ENCODE data around the gene SPCS1. TPM values are rescaled to one million over a fixed set of nuclear protein-coding genes. Genes with fewer than 3 reads are reported as not detected.
"Not testable (repeated sequence)": the region's sequence is repeated elsewhere in the genome, so short reads cannot be mapped to it uniquely, and the experiment has no call there.

Gene SPCS1
- total RNA-seq, 2 donors from 2014 or later = 74.4 to 92.4 TPM

DNA sequence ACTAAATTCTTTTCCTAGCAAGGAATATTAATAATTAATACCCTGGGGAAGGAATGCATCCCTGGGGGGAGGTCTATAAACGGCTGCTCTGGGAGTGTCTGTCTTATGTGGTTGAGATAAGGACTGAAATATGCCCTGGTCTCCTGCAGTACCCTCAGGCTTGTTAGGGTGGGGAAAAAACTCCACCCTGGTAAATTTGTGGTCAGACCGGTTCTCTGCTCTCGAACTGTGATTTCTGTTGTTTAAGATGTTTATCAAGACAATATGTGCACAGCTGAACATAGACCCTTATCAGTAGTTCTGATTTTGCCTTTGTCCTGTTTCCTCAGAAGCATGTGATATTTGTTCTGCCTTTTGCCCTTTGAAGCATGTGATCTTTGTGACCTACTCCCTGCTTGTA, 22.8 kb downstream of the SPCS1 start:
- H3K27me3 Mint-ChIP-seq; ATAC-seq; H3K27ac Mint-ChIP-seq; H3K4me3 Mint-ChIP-seq; DNase-seq (ENCODE audit: low spot score); H3K4me1 Mint-ChIP-seq (ENCODE audit: low read depth in 2 of 2); H3K9me3 Mint-ChIP-seq: not testable (repeated sequence)
- H3K36me3 Mint-ChIP-seq = peaks cover 43% of the 10 kb centered on the region

DNA sequence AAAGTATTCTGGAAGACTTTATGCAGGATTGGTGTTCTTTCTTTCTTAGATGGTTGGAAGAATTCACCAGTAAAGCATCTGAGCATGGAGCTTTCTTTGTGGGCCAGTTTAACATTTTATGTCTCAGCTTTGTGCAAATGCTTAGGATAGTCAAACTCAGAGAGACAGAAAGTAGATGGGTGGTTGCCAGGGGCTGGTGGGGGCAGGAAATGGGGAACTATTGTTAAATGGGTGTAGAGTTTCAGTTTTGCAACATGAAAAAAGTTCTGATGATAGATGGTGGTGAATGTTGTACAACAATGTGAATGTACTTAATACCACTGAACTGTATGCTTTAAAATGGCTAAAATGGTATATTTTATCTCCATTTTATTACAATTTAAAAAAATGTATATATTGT, 24.8 kb downstream of the SPCS1 start:
- ATAC-seq (no peak), DNase-seq (ENCODE audit: low spot score) (no peak)
- Mint-ChIP-seq H3K9me3 (peaks cover 3% of the 10 kb centered on the region), H3K27me3 (no peaks in the 10 kb centered on the region), H3K4me1 (ENCODE audit: low read depth in 2 of 2) (peaks cover 8 to 9% of the 10 kb centered on the region in 2 donors), H3K27ac (peak overlapping the region in 1 of 2 donors; percentile 13), H3K4me3 (no peak overlapping the region), H3K36me3 (peaks cover 47% of the 10 kb centered on the region)

DNA sequence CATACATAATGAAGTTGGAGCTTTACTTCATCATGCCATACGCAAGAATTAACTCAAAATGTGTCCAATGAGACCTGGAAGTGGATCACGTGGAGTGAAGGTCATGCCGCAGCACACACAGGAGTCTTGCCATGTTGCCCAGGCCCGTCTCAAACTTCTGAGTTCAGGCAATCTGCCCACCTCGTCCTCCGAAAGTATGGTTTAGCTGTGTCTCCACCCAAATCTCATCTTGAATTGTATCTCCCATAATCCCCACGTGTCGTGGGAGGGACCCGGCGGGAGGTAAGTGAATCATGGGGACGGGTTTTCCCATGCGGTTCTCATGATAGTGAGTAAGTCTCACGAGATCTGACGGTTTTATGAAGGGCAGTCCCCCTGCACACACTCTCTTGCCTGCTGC, 25.7 kb downstream of the SPCS1 start:
- Mint-ChIP-seq H3K27ac (no peak overlapping the region), H3K4me1 (ENCODE audit: low read depth in 2 of 2) (peaks cover 8 to 9% of the 10 kb centered on the region in 2 donors), H3K9me3 (peaks cover 3% of the 10 kb centered on the region), H3K27me3 (no peaks in the 10 kb centered on the region), H3K36me3 (peaks cover 50% of the 10 kb centered on the region), H3K4me3 (no peak overlapping the region)
- ATAC-seq = no peak
- no peak for DNase-seq (ENCODE audit: low spot score)

DNA sequence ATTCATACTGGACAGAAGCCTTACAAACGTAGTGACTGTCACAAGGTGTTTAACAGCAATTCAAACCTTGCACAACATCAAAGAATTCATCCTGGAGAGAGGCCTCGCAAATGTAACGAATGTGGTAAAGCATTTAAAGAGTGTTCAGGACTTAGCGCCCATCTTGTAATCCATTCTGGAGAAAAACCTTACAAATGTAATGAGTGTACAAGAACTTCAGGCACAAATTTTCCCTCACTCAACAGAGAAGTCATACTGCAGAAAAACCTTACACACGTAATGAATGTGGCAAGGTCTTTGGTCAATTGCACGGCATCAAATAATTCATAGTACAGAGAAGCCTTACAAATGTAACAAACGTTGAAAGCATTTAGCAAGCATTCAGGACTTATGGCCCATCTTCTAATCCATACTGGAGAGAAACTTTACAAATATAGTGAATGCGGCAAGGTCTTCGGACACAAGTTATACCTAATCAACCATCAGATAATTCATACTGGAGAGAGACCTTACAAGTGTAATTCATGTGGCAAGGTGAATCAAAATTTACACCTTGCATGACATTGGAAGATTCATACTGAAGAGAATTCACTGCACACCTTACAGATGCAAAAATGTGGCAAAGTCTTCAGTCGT, 27.5 kb downstream of the SPCS1 start:
- ATAC-seq (no peak), DNase-seq (ENCODE audit: low spot score) (no peak)
- H3K36me3 Mint-ChIP-seq = peaks cover 50% of the 10 kb centered on the region
- peaks cover 3% of the 10 kb centered on the region for H3K9me3 Mint-ChIP-seq
- no peaks in the 10 kb centered on the region for H3K27me3 Mint-ChIP-seq
- no peak overlapping the region for H3K4me3 Mint-ChIP-seq
- H3K27ac Mint-ChIP-seq = no peak overlapping the region
- peaks cover 8 to 9% of the 10 kb centered on the region in 2 donors for H3K4me1 Mint-ChIP-seq (ENCODE audit: low read depth in 2 of 2)

DNA sequence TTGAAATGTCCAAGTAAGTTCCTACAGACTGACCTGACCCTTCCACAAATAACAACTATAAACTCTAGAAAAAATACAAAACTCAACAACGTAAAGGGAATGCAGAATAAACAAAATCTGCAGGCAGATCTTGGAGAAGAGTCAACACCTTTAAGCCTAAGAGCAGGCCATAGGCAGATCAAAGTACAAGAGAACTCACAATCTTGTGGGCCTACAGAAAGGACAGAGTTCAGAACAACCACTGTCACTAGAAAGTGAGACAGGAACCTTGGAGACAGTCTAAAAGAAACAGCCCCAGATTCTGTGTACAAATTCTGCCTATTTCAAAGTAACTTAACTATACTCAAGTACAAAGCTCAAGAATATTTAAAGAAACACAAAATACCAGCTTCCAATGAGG, 33.8 kb downstream of the SPCS1 start:
- DNase-seq (ENCODE audit: low spot score) (no peak), ATAC-seq (no peak)
- Mint-ChIP-seq H3K4me1 (ENCODE audit: low read depth in 2 of 2) (no peaks in the 10 kb centered on the region), H3K36me3 (peaks cover 11% of the 10 kb centered on the region), H3K4me3 (no peak overlapping the region), H3K27ac (no peak overlapping the region), H3K9me3 (no peaks in the 10 kb centered on the region), H3K27me3 (no peaks in the 10 kb centered on the region)

DNA sequence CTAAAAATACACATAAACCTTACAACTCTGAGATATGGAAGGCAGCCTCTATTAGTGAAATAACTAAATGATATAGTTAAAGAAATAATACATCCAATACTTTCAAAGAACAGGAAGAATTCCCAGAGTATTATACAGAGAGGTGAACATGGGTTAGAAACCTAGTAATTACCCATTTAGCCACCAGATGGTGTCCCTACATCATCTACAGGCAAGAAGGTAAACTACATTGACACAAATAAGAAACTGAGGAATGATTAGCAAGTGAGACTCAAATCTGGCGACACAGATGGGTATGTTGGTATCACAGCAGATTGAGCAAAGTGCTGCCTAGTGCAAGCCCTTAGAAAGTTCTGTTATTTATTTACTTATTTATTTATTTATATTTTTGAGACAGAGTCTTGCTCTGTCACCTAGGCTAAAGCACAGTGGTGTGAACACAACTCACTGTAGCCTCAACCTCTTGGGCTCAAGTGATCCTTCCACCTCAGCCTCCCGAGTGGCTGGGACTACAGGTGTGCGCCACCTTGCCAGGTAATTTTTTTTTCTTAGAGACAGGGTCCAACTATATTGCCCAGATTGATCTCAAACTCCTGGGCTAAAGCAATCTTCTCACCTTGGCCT, 36.6 kb downstream of the SPCS1 start:
- Mint-ChIP-seq H3K4me1 (ENCODE audit: low read depth in 2 of 2) (no peaks in the 10 kb centered on the region), H3K9me3 (no peaks in the 10 kb centered on the region), H3K36me3 (peaks cover 12% of the 10 kb centered on the region), H3K4me3 (no peak overlapping the region), H3K27ac (no peak overlapping the region), H3K27me3 (no peaks in the 10 kb centered on the region)
- no peak for ATAC-seq
- no peak for DNase-seq (ENCODE audit: low spot score)

DNA sequence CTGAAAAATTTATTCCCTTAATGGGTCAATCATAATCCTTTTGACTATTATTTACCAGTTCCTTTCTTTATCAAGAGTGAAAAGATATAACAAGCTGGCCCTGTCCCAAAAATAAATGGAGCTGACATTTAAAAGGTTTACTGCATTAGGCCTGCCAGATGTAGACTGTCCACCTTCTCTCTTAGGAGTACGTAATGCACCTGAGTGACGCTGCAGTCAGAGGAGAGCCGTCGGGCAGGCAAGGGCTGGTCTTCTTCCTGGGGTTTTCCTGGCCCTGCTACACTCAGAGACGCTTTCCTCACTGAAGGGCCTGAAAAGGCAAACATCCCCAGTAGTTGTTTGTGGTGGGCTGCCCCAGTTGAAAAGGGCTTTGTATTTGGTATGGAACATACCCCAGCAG, 37.2 kb downstream of the SPCS1 start:
- ATAC-seq = no peak
- H3K36me3 Mint-ChIP-seq = peaks cover 12% of the 10 kb centered on the region
- no peak overlapping the region for H3K4me3 Mint-ChIP-seq
- H3K27ac Mint-ChIP-seq = no peak overlapping the region
- no peak for DNase-seq (ENCODE audit: low spot score)
- H3K27me3 Mint-ChIP-seq = no peaks in the 10 kb centered on the region
- H3K9me3 Mint-ChIP-seq = no peaks in the 10 kb centered on the region
- no peaks in the 10 kb centered on the region for H3K4me1 Mint-ChIP-seq (ENCODE audit: low read depth in 2 of 2)

DNA sequence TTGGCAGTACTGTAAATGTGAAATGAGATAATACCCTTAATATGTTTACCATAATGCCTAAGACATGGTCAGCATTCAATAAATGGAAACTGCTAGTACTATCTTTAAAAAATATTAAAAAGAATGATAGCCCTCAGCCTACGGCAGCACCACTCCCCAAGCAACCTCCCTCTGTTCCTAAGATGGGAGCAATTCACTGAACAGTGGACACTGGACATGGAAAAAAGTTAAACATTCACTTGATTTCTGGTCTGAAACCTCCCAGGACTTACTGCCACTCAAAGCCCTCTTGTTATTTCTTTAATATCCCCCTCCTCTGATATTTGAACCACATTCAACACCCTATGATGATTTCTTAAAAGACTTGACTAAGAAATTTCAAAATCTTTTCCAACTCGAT, 37.8 kb downstream of the SPCS1 start:
- H3K4me1 Mint-ChIP-seq (ENCODE audit: low read depth in 2 of 2) = no peaks in the 10 kb centered on the region
- no peaks in the 10 kb centered on the region for H3K9me3 Mint-ChIP-seq
- DNase-seq (ENCODE audit: low spot score) (no peak), ATAC-seq (no peak)
- no peak overlapping the region for H3K27ac Mint-ChIP-seq
- peaks cover 12% of the 10 kb centered on the region for H3K36me3 Mint-ChIP-seq
- H3K4me3 Mint-ChIP-seq = no peak overlapping the region
- no peaks in the 10 kb centered on the region for H3K27me3 Mint-ChIP-seq

DNA sequence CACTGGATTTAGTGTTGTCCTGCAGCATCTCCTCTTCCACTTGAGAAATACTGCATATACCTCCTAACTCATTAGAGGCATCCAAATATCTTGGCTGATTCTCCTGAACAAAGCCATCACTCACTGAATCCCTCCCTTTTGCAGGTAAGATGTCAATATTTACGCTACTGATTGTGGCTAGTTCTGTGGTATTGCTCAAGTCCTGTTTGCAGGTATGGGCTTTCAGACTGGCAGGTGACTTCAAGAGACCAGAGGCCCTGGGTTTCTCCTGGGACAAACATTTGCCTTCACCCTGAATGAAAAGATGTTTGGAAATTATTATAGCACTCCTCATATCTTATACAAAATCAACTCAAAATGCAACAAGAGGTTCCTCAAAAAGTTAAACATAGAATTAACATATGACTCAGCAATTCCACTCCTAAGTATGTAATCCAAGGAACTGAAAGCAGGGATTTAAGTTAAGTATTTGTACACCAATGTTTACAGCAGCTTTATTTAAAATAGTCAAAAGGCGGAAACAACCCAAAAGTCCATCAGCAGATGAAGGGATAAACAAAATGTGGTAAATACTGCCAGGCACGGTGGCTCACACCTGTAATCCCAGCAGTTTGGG, 46.2 kb downstream of the SPCS1 start:
- peaks cover 7% of the 10 kb centered on the region for H3K36me3 Mint-ChIP-seq
- no peak overlapping the region for H3K27ac Mint-ChIP-seq
- H3K9me3 Mint-ChIP-seq = no peaks in the 10 kb centered on the region
- H3K4me1 Mint-ChIP-seq (ENCODE audit: low read depth in 2 of 2) = no peaks in the 10 kb centered on the region
- H3K4me3 Mint-ChIP-seq = no peak overlapping the region
- no peaks in the 10 kb centered on the region for H3K27me3 Mint-ChIP-seq
- no peak for DNase-seq (ENCODE audit: low spot score)
- ATAC-seq = no peak

DNA sequence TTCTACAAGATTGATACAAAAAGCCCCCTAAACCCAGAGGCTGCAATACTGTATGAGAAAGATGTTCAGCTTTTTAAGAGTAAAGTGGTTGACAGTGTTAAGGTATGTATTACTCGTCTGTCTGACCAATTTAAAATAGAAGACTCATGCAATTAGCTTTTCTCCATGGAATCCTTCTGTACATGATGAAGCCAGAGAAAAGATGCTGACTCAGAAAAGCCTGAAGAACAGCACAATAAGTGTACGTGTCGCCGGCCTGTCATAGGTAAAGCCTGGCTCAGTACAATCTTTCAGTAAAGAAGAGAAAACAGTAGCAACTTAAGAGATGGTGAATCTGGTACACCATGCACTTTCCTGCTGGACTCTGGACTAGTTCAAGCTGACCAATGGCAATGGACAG, 48.5 kb downstream of the SPCS1 start:
- Mint-ChIP-seq H3K36me3 (peaks cover 7% of the 10 kb centered on the region), H3K4me1 (ENCODE audit: low read depth in 2 of 2) (no peaks in the 10 kb centered on the region), H3K27ac (no peak overlapping the region), H3K27me3 (no peaks in the 10 kb centered on the region), H3K9me3 (no peaks in the 10 kb centered on the region), H3K4me3 (no peak overlapping the region)
- ATAC-seq = no peak
- DNase-seq (ENCODE audit: low spot score) = no peak

DNA sequence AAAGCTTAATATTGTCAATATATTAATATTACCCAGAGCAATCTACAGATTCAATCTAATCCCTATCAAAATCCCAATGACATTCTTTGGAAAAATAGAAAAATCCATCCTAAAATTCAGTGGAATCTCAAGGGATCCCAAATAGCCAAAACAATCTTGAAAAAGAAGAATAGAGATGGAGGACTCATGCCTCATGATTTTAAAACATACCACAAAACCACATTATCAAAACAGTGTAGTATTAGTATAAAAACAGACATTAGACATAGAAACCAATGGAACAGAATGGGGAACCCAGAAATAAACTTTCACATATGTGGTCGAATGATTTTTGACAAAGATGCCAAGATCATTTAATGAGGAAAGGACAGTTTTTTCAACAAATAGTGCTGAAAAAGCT, 50.2 kb downstream of the SPCS1 start:
- H3K4me3 Mint-ChIP-seq = no peak overlapping the region
- ATAC-seq (no peak), DNase-seq (ENCODE audit: low spot score) (no peak)
- H3K9me3 Mint-ChIP-seq = no peaks in the 10 kb centered on the region
- H3K36me3 Mint-ChIP-seq = peaks cover 7% of the 10 kb centered on the region
- H3K4me1 Mint-ChIP-seq (ENCODE audit: low read depth in 2 of 2) = no peaks in the 10 kb centered on the region
- H3K27ac Mint-ChIP-seq = no peak overlapping the region
- H3K27me3 Mint-ChIP-seq = no peaks in the 10 kb centered on the region

Other genes with a start within 250 kb of the SPCS1 start
- under 1 TPM; 0.57 to 0.92 TPM for gene STAB1, start 210.8 kb upstream of the SPCS1 start, total RNA-seq
- 100 to 1,000 TPM in 1 of 2 donors, 10 to 100 TPM in 1; 59.7 to 166 TPM for gene NT5DC2, start 172.2 kb upstream of the SPCS1 start, total RNA-seq
- 10 to 100 TPM in 1 of 2 donors, 1 to 10 TPM in 1; 6.7 to 18.0 TPM for gene UQCC5, start 169.5 kb upstream of the SPCS1 start, total RNA-seq
- 10 to 100 TPM; 85.3 to 95.4 TPM for gene PBRM1, start 20.2 kb upstream of the SPCS1 start, total RNA-seq
- gene GNL3, start 20.1 kb upstream of the SPCS1 start, total RNA-seq = 100 to 1,000 TPM; 153 to 225 TPM
- gene GLT8D1, start 315 bp upstream of the SPCS1 start, total RNA-seq = 10 to 100 TPM; 32.4 to 41.1 TPM
- 10 to 100 TPM; 24.8 to 52.7 TPM for gene NEK4, start 64.8 kb downstream of the SPCS1 start, total RNA-seq
- gene ITIH1, start 71.5 kb downstream of the SPCS1 start, total RNA-seq = not detected
- gene ITIH3, start 88.7 kb downstream of the SPCS1 start, total RNA-seq = not detected
- 10 to 100 TPM in 1 of 2 donors, 1 to 10 TPM in 1; 8.5 to 14.6 TPM for gene ITIH4, start 124.6 kb downstream of the SPCS1 start, total RNA-seq
- 1 to 10 TPM in 1 of 2 donors, not detected in 1; 1.3 TPM for gene MUSTN1, start 128.9 kb downstream of the SPCS1 start, total RNA-seq
- gene STIMATE, start 191.4 kb downstream of the SPCS1 start, total RNA-seq = 10 to 100 TPM; 19.8 to 31.1 TPM